Sigmoid colon (tissue), 7 donors: Measurements from ENCODE around the gene C2orf42. TPM values are rescaled to one million over a fixed set of nuclear protein-coding genes. Genes with fewer than 3 reads are reported as not detected.
"Not testable (repeated sequence)": the region's sequence is repeated elsewhere in the genome, so short reads cannot be mapped to it uniquely, and the experiment has no call there.

ENCODE experiments used
- DNase-seq: peaks from one replicate; pipeline ENCODE4 v3.0.0-alpha.2; 2019
- H3K27ac ChIP-seq, 4 donors: fragments of 200-600 bp; sonication (generic); one replicate each; pipeline ENCODE4 v1.5.1; 2016 to 2019; ENCODE audit warnings: mild to moderate bottlenecking in 1 of 4
- H3K27me3 ChIP-seq, 3 donors: fragments of 200-600 bp; sonication (generic); one replicate each; pipeline ENCODE4 v1.5.1; 2019; ENCODE audit warnings: mild to moderate bottlenecking in 1 of 3
- H3K36me3 ChIP-seq, 4 donors: fragments of 200-600 bp; sonication (generic); one replicate each; pipeline ENCODE4 v1.5.1; 2016 to 2019
- H3K4me1 ChIP-seq, 4 donors: fragments of 200-600 bp; sonication (generic); one replicate each; pipeline ENCODE4 v1.5.1; 2017 to 2019
- H3K4me3 ChIP-seq, 4 donors: fragments of 200-600 bp; sonication (generic); one replicate each; pipeline ENCODE4 v1.5.1; 2017 to 2019; ENCODE audit warnings: mild to moderate bottlenecking in 2 of 4, moderate library complexity in 1 of 4
- H3K9me3 ChIP-seq, 4 donors: fragments of 200-600 bp in 3 of 4; sonication (generic) in 3 of 4; one replicate each; pipeline versions ENCODE4 v1.5.1 to v1.6.1; 2013 to 2019
- CTCF ChIP-seq, 4 experiments: fragments of 450-650 bp in 3 of 4; fragments of 200-600 bp in 1 of 4; IDR thresholded peaks; one replicate each; pipeline ENCODE4 v1.5.1; 2016 to 2019; ENCODE audit warnings: antibody characterized with exemption in 4 of 4, mild to moderate bottlenecking in 3 of 4, moderate library complexity in 2 of 4
- EP300 ChIP-seq, 4 donors: sonication (generic); formaldehyde crosslinking; IDR thresholded peaks; one replicate each; pipeline ENCODE4 v1.6.1; 2017; ENCODE audit warnings: antibody characterized with exemption in 4 of 4
- POLR2A ChIP-seq, 2 donors: fragments of 450-650 bp; IDR thresholded peaks; one replicate each; pipeline ENCODE4 v1.6.1; 2016; ENCODE audit warnings: antibody characterized with exemption in 2 of 2, mild to moderate bottlenecking in 2 of 2, moderate library complexity in 2 of 2
- POLR2AphosphoS5 ChIP-seq, 4 donors: sonication (generic); formaldehyde crosslinking; IDR thresholded peaks; one replicate each; pipeline ENCODE4 v1.6.1; 2017; ENCODE audit warnings: antibody characterized with exemption in 4 of 4
- WGBS, 2 donors: extraction: QIAGEN DNeasy Blood & Tissue Kit; methylation state at CpG; one replicate each; pipeline ENCODE4 v1.1.7; 2013; 5-methylcytosine and 5-hydroxymethylcytosine counted together
- intact Hi-C: fragments of 100-400 bp; cut with DNase I; formaldehyde crosslinking; loops from one replicate; pipeline ENCODE4 v1.15.1; 2023
- polyA plus RNA-seq, 3 donors: library from polyadenylated mRNA; stranded (reverse); fragments of 200-250 nt; gene quantifications; one replicate each; pipeline ENCODE4 v1.2.3, GENCODE V29; 2013
- total RNA-seq, 4 donors: library from RNA; depleted of rRNA; stranded (reverse); fragments of >200 nt; gene quantifications; one replicate each; pipeline ENCODE4 v1.1.0, GENCODE V29; 2016
- donor health status: healthy with polysubstance abuse.
- donor health status: Bipolar disorder and iron deficiency.
- donor health status: healthy.

C2orf42 gene
- total and polyA plus RNA-seq, 7 donors, result 5.1 to 24.3 (median 8.8) TPM

- TF ChIP-seq EP300 (IDR thresholded peaks at IDR 0.05), result no peak
- no peak for TF ChIP-seq POLR2A (IDR thresholded peaks at IDR 0.05)
- no peak for TF ChIP-seq CTCF (IDR thresholded peaks at IDR 0.05)
- no peak for TF ChIP-seq POLR2AphosphoS5 (IDR thresholded peaks at IDR 0.05)
- Histone ChIP-seq H3K36me3 (no peaks in the 10 kb centered on the region), H3K4me3 (no peak overlapping the region), H3K27me3 (no peaks in the 10 kb centered on the region), H3K4me1 (peaks cover 0 to 8% (median 0%) of the 10 kb centered on the region in 4 donors), H3K27ac (no peak overlapping the region), H3K9me3 (no peaks in the 10 kb centered on the region)
- WGBS, 2 donors, result 70 to 88% methylated on average over 8 of the region's 8 CpGs
- intact Hi-C loops, result no loop called here
- DNase-seq, result no peak
Observed at GRCh38 chr2:70115646-70116442, 75.0 kb downstream of the C2orf42 start.

- Histone ChIP-seq H3K27me3 (no peaks in the 10 kb centered on the region), H3K27ac (no peak overlapping the region), H3K36me3 (no peaks in the 10 kb centered on the region), H3K9me3 (no peaks in the 10 kb centered on the region), H3K4me3 (no peak overlapping the region), H3K4me1 (peaks cover 0 to 14% (median 8%) of the 10 kb centered on the region in 4 donors)
- TF ChIP-seq CTCF (IDR thresholded peaks at IDR 0.05), result no peak
- no peak for TF ChIP-seq EP300 (IDR thresholded peaks at IDR 0.05)
- TF ChIP-seq POLR2AphosphoS5 (IDR thresholded peaks at IDR 0.05), result no peak
- no peak for TF ChIP-seq POLR2A (IDR thresholded peaks at IDR 0.05)
- intact Hi-C loops, result no loop called here
- WGBS, 2 donors, result 92 to 94% methylated on average over 4 of the region's 4 CpGs
- no peak for DNase-seq
Observed at GRCh38 chr2:70113359-70114070, 77.3 kb downstream of the C2orf42 start.

- H3K36me3 ChIP-seq, result no peaks in the 10 kb centered on the region
- H3K27ac ChIP-seq, result peak overlapping the region in 2 of 4 donors; percentile 12 to 23
- DNase-seq, result peak; percentile 33
- H3K4me3 ChIP-seq, result no peak overlapping the region
- H3K27me3 ChIP-seq, result no peaks in the 10 kb centered on the region
- WGBS, 2 donors, result 81 to 93% methylated on average over 7 of the region's 7 CpGs
- no peaks in the 10 kb centered on the region for H3K9me3 ChIP-seq
- TF ChIP-seq CTCF (IDR thresholded peaks at IDR 0.05) (no peak), POLR2AphosphoS5 (IDR thresholded peaks at IDR 0.05) (no peak), EP300 (IDR thresholded peaks at IDR 0.05) (no peak), POLR2A (IDR thresholded peaks at IDR 0.05) (no peak)
- peaks cover 0 to 21% (median 15%) of the 10 kb centered on the region in 4 donors for H3K4me1 ChIP-seq
- intact Hi-C loops, result no loop called here
Observed at GRCh38 chr2:70111752-70112591, 78.8 kb downstream of the C2orf42 start.

- DNase-seq, intact Hi-C loops, H3K9me3 ChIP-seq, H3K27me3 ChIP-seq, H3K36me3 ChIP-seq, H3K27ac ChIP-seq, H3K4me3 ChIP-seq: not testable (repeated sequence)
- WGBS, 2 donors, result 90 to 91% methylated on average over 5 of the region's 5 CpGs
- H3K4me1 ChIP-seq, result peaks cover 0 to 21% (median 15%) of the 10 kb centered on the region in 4 donors
Observed at GRCh38 chr2:70110397-70110796, 80.4 kb downstream of the C2orf42 start.

- H3K4me1 ChIP-seq, result peaks cover 0 to 17% (median 15%) of the 10 kb centered on the region in 4 donors
- H3K27ac ChIP-seq, H3K36me3 ChIP-seq, H3K4me3 ChIP-seq, H3K9me3 ChIP-seq, H3K27me3 ChIP-seq, intact Hi-C loops: not testable (repeated sequence)
- WGBS, 2 donors, result 94 to 97% methylated on average over 8 of the region's 8 CpGs
- DNase-seq, result peak; percentile 17
Observed at GRCh38 chr2:70106138-70106537, 84.7 kb downstream of the C2orf42 start.
